GM23248 (cell line): ENCODE results near the gene P4HA1. TPM values are rescaled to one million over a fixed set of nuclear protein-coding genes. Genes with fewer than 3 reads are reported as not detected.
"Not testable (repeated sequence)": the region's sequence is repeated elsewhere in the genome, so short reads cannot be mapped to it uniquely, and the experiment has no call there.

Source experiments
- DNase-seq: peaks from one replicate; pipeline ENCODE4 v3.0.0-alpha.2; 2015
- H2AFZ ChIP-seq: fragments of 200-600 bp; sonication (generic); 2 replicates; pipeline ENCODE4 v1.6.1; 2016; ENCODE audit warnings: antibody characterized with exemption
- H3F3A ChIP-seq: fragments of 200-600 bp; sonication (generic); 2 replicates; pipeline ENCODE4 v1.6.1; 2016; ENCODE audit warnings: mild to moderate bottlenecking, antibody characterized with exemption, mixed run types; ENCODE audit not compliant: insufficient read depth
- H3K27ac ChIP-seq: fragments of 200-600 bp; sonication (generic); 2 replicates; pipeline ENCODE4 v1.5.1; 2016; ENCODE audit warnings: mild to moderate bottlenecking
- H3K27me3 ChIP-seq: fragments of 200-600 bp; sonication (generic); replicated peaks from 2 replicates; pipeline ENCODE4 v1.6.1; 2016; ENCODE audit warnings: mild to moderate bottlenecking; ENCODE audit not compliant: insufficient read depth
- H3K36me3 ChIP-seq: fragments of 200-600 bp; sonication (generic); 2 replicates; pipeline ENCODE4 v1.6.1; 2016; ENCODE audit warnings: low read depth, mild to moderate bottlenecking
- H3K4me1 ChIP-seq: fragments of 200-600 bp; sonication (generic); 2 replicates; pipeline ENCODE4 v1.6.1; 2016; ENCODE audit warnings: mild to moderate bottlenecking; ENCODE audit not compliant: insufficient read depth
- H3K4me2 ChIP-seq: fragments of 200-600 bp; sonication (generic); one replicate; pipeline ENCODE4 v1.6.1; 2016; ENCODE audit warnings: mild to moderate bottlenecking; ENCODE audit not compliant: unreplicated experiment
- H3K4me3 ChIP-seq: fragments of 200-600 bp; sonication (generic); 2 replicates; pipeline ENCODE4 v1.5.1; 2016; ENCODE audit warnings: mild to moderate bottlenecking
- H3K79me2 ChIP-seq: fragments of 200-600 bp; sonication (generic); 2 replicates; pipeline ENCODE4 v1.6.1; 2016; ENCODE audit warnings: mild to moderate bottlenecking; ENCODE audit not compliant: insufficient read depth
- H3K9ac ChIP-seq: fragments of 200-600 bp; sonication (generic); 2 replicates; pipeline ENCODE4 v1.6.1; 2016; ENCODE audit warnings: mild to moderate bottlenecking
- H3K9me2 ChIP-seq: fragments of 200-600 bp; sonication (generic); 2 replicates; pipeline ENCODE4 v1.6.1; 2016; ENCODE audit warnings: mixed run types, mild to moderate bottlenecking, moderate library complexity; ENCODE audit not compliant: insufficient read depth
- H3K9me3 ChIP-seq: fragments of 200-600 bp; sonication (generic); one replicate; pipeline ENCODE4 v1.6.1; 2017; ENCODE audit warnings: low read depth
- H4K20me1 ChIP-seq: fragments of 200-600 bp; sonication (generic); 2 replicates; pipeline ENCODE4 v1.6.0; 2016; ENCODE audit not compliant: insufficient read depth
- EZH2 ChIP-seq: fragments of 200-600 bp; sonication (generic); IDR thresholded peaks from 2 replicates; pipeline ENCODE4 v1.6.1; 2018; ENCODE audit warnings: antibody characterized with exemption, mild to moderate bottlenecking; ENCODE audit not compliant: insufficient read depth, poor library complexity, severe bottlenecking
- EZH2phosphoT487 ChIP-seq: fragments of 200-600 bp; sonication (generic); IDR thresholded peaks from 2 replicates; pipeline ENCODE4 v1.6.1; 2018; ENCODE audit warnings: antibody characterized with exemption, moderate library complexity, mild to moderate bottlenecking, low read depth; ENCODE audit not compliant: insufficient read depth
- WGBS, 2 experiments: methylation state at CpG; one replicate each; pipeline ENCODE4 v1.1.6; 2015 to 2017; ENCODE audit warnings: low lambda C conversion rate in 2 of 2, low coverage in 1 of 2; ENCODE audit errors: missing lambda C conversion rate in 2 of 2; 5-methylcytosine and 5-hydroxymethylcytosine counted together
- in situ Hi-C: fragments of 300-500 bp; cut with MboI; formaldehyde crosslinking; loops from 2 replicates; pipeline ENCODE4 v1.15.0; 2020
- polyA plus RNA-seq: library from polyadenylated mRNA; unstranded; fragments of >200 nt; fragmentation: Nextera tagmentation; extraction: Ambion mirVana; gene quantifications from 2 replicates; pipeline ENCODE4 v1.2.1, GENCODE V29; 2016
- total RNA-seq: library from RNA; depleted of rRNA; stranded (reverse); fragments of >200 nt; shearing (Covaris generic); gene quantifications from 2 replicates; pipeline ENCODE4 v1.2.3, GENCODE V29; 2014

The P4HA1 gene
- total and polyA plus RNA-seq, 2 experiments from 2014 or later: 363 to 387 TPM

GRCh38 chr10:73043319-73043718, 53.3 kb downstream of the P4HA1 start:
- peak overlapping the region; percentile 59; the same call in 1 of the 2 replicates for H3K9ac ChIP-seq
- no peak for DNase-seq
- TF ChIP-seq EZH2phosphoT487 (no peak), EZH2 (no peak)
- WGBS, 2 experiments: 94 to 100% methylated on average over 1 of the region's 1 CpG
- H3K36me3 ChIP-seq: peaks cover 67% of the 10 kb centered on the region
- in situ Hi-C loops: no loop called here
- no peak overlapping the region for H3K4me3 ChIP-seq
- H3K27me3 ChIP-seq: no peaks in the 10 kb centered on the region
- no peaks in the 10 kb centered on the region for H3K9me3 ChIP-seq
- peaks cover 46% of the 10 kb centered on the region for H3K79me2 ChIP-seq
- peak overlapping the region; percentile 56 for H3K4me2 ChIP-seq
- peaks cover 62% of the 10 kb centered on the region for H3F3A ChIP-seq
- peak overlapping the region; percentile 86 for H3K27ac ChIP-seq
- no peak overlapping the region for H2AFZ ChIP-seq
- H3K9me2 ChIP-seq: no peaks in the 10 kb centered on the region
- peaks cover 34% of the 10 kb centered on the region for H3K4me1 ChIP-seq
- no peaks in the 10 kb centered on the region for H4K20me1 ChIP-seq

GRCh38 chr10:73042130-73042529, 54.5 kb downstream of the P4HA1 start:
- no peaks in the 10 kb centered on the region for H4K20me1 ChIP-seq
- H2AFZ ChIP-seq: no peak overlapping the region
- peaks cover 41% of the 10 kb centered on the region for H3K79me2 ChIP-seq
- in situ Hi-C loops: no loop called here
- H3K4me3 ChIP-seq: no peak overlapping the region
- peaks cover 62% of the 10 kb centered on the region for H3K36me3 ChIP-seq
- no peak overlapping the region for H3K27ac ChIP-seq
- no peak for DNase-seq
- no peak overlapping the region for H3K9ac ChIP-seq
- no peaks in the 10 kb centered on the region for H3K9me3 ChIP-seq
- H3K4me2 ChIP-seq: no peak overlapping the region
- peaks cover 60% of the 10 kb centered on the region for H3F3A ChIP-seq
- TF ChIP-seq EZH2 (no peak), EZH2phosphoT487 (no peak)
- H3K4me1 ChIP-seq: peaks cover 34% of the 10 kb centered on the region
- no peaks in the 10 kb centered on the region for H3K9me2 ChIP-seq
- WGBS, 2 experiments: 80 to 83% methylated on average over 5 of the region's 5 CpGs
- H3K27me3 ChIP-seq: no peaks in the 10 kb centered on the region

- Histone ChIP-seq H3K36me3 (peaks cover 60% of the 10 kb centered on the region), H3K4me2 (peak overlapping the region; percentile 57), H3K27me3 (no peaks in the 10 kb centered on the region), H3K4me1 (peaks cover 26% of the 10 kb centered on the region), H3K79me2 (peaks cover 53% of the 10 kb centered on the region), H3K27ac (peak overlapping the region; percentile 98), H3K9me2 (no peaks in the 10 kb centered on the region), H3K4me3 (no peak overlapping the region), H3K9ac (peak overlapping the region; percentile 71), H3F3A (peaks cover 43% of the 10 kb centered on the region), H2AFZ (no peak overlapping the region), H4K20me1 (no peaks in the 10 kb centered on the region), H3K9me3 (no peaks in the 10 kb centered on the region)
- in situ Hi-C loops: no loop called here
- WGBS, 2 experiments: 6 to 8% methylated on average over 3 of the region's 3 CpGs
- peak; percentile 91 for DNase-seq
- TF ChIP-seq EZH2phosphoT487 (no peak), EZH2 (no peak)
Measured at GRCh38 chr10:73039635-73040034, 57.0 kb downstream of the P4HA1 start.

GRCh38 chr10:73036285-73036684, 60.4 kb downstream of the P4HA1 start:
- not testable (repeated sequence) for DNase-seq

GRCh38 chr10:73032536-73032935, 64.1 kb downstream of the P4HA1 start:
- Histone ChIP-seq H2AFZ (no peak overlapping the region), H3K9me2 (no peaks in the 10 kb centered on the region), H3F3A (peaks cover 41% of the 10 kb centered on the region), H3K9ac (0 out of 2 replicates have a peak overlapping the region, but pooled peaks have one; percentile 11), H3K9me3 (no peaks in the 10 kb centered on the region), H3K79me2 (peaks cover 73% of the 10 kb centered on the region), H3K4me2 (no peak overlapping the region), H3K27ac (peak overlapping the region; percentile 19), H3K4me1 (0 out of 2 replicates have a peak, but pooled peaks cover 6% of the 10 kb centered on the region), H3K27me3 (no peaks in the 10 kb centered on the region), H3K4me3 (no peak overlapping the region), H3K36me3 (peaks cover 72% of the 10 kb centered on the region), H4K20me1 (no peaks in the 10 kb centered on the region)
- DNase-seq: no peak
- no peak for TF ChIP-seq EZH2
- no peak for TF ChIP-seq EZH2phosphoT487
- 92 to 93% methylated on average over 6 of the region's 6 CpGs for WGBS, 2 experiments
- in situ Hi-C loops: no loop called here

More at GRCh38 chr10:73036285-73036684, 60.4 kb downstream of the P4HA1 start:
- H3K9me2 ChIP-seq, H2AFZ ChIP-seq, H3K4me2 ChIP-seq, H3K27ac ChIP-seq, H3K9me3 ChIP-seq, H3K27me3 ChIP-seq, H3K9ac ChIP-seq, H4K20me1 ChIP-seq, in situ Hi-C loops, H3K4me3 ChIP-seq: not testable (repeated sequence)
- 87 to 90% methylated on average over 6 of the region's 6 CpGs for WGBS, 2 experiments
- Histone ChIP-seq H3K36me3 (peaks cover 52% of the 10 kb centered on the region), H3K4me1 (peaks cover 17% of the 10 kb centered on the region), H3F3A (peaks cover 43% of the 10 kb centered on the region), H3K79me2 (peaks cover 60% of the 10 kb centered on the region)

- H3K27me3 ChIP-seq, H3K27ac ChIP-seq, in situ Hi-C loops, H3K9ac ChIP-seq, H3K4me1 ChIP-seq, DNase-seq, H4K20me1 ChIP-seq, H3K4me2 ChIP-seq, H2AFZ ChIP-seq, H3K9me3 ChIP-seq, H3K9me2 ChIP-seq, H3K4me3 ChIP-seq: not testable (repeated sequence)
- Histone ChIP-seq H3K79me2 (peaks cover 76% of the 10 kb centered on the region), H3F3A (peaks cover 26% of the 10 kb centered on the region), H3K36me3 (peaks cover 50% of the 10 kb centered on the region)
- WGBS, 2 experiments: 94 to 100% methylated on average over 1 of the region's 1 CpG
Measured at GRCh38 chr10:73026623-73027022, 70.0 kb downstream of the P4HA1 start.

- 96 to 98% methylated on average over 7 of the region's 7 CpGs for WGBS, 2 experiments
Measured at GRCh38 chr10:73023455-73024070, 73.1 kb downstream of the P4HA1 start.

More at GRCh38 chr10:73023455-73024070, 73.1 kb downstream of the P4HA1 start:
- H3K79me2 ChIP-seq: peaks cover 82% of the 10 kb centered on the region
- H3F3A ChIP-seq: peaks cover 15% of the 10 kb centered on the region
- H3K9me3 ChIP-seq, H3K4me1 ChIP-seq, in situ Hi-C loops, H2AFZ ChIP-seq, H3K4me3 ChIP-seq, H3K4me2 ChIP-seq, H3K9ac ChIP-seq, H3K9me2 ChIP-seq, H3K27me3 ChIP-seq, H3K27ac ChIP-seq, DNase-seq: not testable (repeated sequence)
- peaks cover 25% of the 10 kb centered on the region for H3K36me3 ChIP-seq
- H4K20me1 ChIP-seq: peaks cover 14% of the 10 kb centered on the region; the same call in 1 of the 2 replicates
